Glutamatergic neuron (in vitro differentiated cells): ENCODE results near the gene NUDCD3. TPM values are rescaled to one million over a fixed set of nuclear protein-coding genes. Genes with fewer than 3 reads are reported as not detected.

Experiments
- DNase-seq: peaks from one replicate; pipeline ENCODE4 v3.0.0; 2022
- H3K27ac Mint-ChIP-seq: one replicate; pipeline ENCODE4 v1.8.0; 2020; ENCODE audit warnings: mild to moderate bottlenecking, mixed read lengths, inconsistent platforms; ENCODE audit not compliant: unreplicated experiment
- H3K27me3 Mint-ChIP-seq: one replicate; pipeline ENCODE4 v1.8.0; 2020; ENCODE audit warnings: mild to moderate bottlenecking, moderate library complexity, mixed read lengths, inconsistent platforms; ENCODE audit not compliant: unreplicated experiment
- H3K36me3 Mint-ChIP-seq: one replicate; pipeline ENCODE4 v1.8.0; 2020; ENCODE audit warnings: mild to moderate bottlenecking, mixed read lengths, inconsistent platforms; ENCODE audit not compliant: unreplicated experiment
- H3K4me1 Mint-ChIP-seq: one replicate; pipeline ENCODE4 v1.8.0; 2020; ENCODE audit warnings: mild to moderate bottlenecking, low read depth, mixed read lengths, inconsistent platforms; ENCODE audit not compliant: unreplicated experiment
- H3K4me3 Mint-ChIP-seq: one replicate; pipeline ENCODE4 v1.8.0; 2020; ENCODE audit warnings: mild to moderate bottlenecking, mixed read lengths, inconsistent platforms; ENCODE audit not compliant: unreplicated experiment
- H3K9me3 Mint-ChIP-seq: one replicate; pipeline ENCODE4 v1.8.0; 2020; ENCODE audit warnings: mild to moderate bottlenecking, moderate library complexity, mixed read lengths, inconsistent platforms; ENCODE audit not compliant: unreplicated experiment
- total RNA-seq: library from RNA; stranded (reverse); fragmentation: NEBNext Ultra II Directional; extraction: Animal tissue kit (Norgen Biotek cat#: 25700); gene quantifications from one replicate; pipeline ENCODE4 v1.2.1, GENCODE V29; 2021; ENCODE audit not compliant: unreplicated experiment
- TF ChIP-seq, protein P1 (sequence below): fragments of 200-600 bp; sonication (generic); IDR thresholded peaks from one replicate; pipeline ENCODE4 v1.5.0; 2021; ENCODE audit not compliant: partially characterized antibody, unreplicated experiment

The NUDCD3 gene
- total RNA-seq, 1 donor from 2014 or later = 151 TPM

DNA sequence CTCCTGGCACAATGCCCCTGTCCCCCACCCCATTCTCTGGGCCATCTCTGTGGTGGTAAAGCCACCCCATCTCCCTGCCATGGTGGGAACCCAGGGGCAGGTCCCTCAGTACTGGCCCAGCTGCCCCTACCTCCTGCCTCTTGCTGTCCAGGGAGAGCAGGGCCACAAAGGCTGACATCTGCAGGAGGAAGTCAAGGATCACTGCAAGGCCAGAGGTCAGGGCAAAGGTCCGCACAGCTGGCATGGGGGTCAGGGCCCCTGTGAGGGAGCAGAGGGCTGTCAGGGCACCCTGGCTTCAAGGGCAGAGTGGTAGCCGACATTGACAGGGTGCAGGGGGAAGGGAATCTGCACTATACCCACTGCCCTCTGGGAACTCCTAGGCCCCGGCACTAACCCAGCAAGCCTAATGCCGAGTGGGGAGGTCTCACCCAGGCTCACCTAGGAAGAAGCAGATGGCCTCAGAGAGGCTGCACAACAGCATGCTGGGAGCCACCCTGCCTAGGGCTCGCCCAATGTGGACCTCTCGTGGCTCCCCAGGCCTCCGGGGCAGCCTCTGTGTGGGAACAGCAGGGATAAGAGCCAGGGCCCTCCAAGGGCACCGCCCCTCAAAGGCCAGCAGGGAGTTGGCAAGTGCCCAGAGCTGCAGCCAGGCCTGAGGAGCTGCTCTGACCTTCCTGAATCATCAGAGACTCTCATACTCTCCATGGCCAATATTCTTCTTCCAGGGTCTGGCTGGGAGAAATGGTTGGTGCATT lies 43.0 kb upstream of the NUDCD3 start:
- Mint-ChIP-seq H3K27ac (no peak overlapping the region), H3K27me3 (peaks cover 12% of the 10 kb centered on the region), H3K4me3 (no peak overlapping the region), H3K9me3 (peaks cover 8% of the 10 kb centered on the region), H3K4me1 (peaks cover 1% of the 10 kb centered on the region), H3K36me3 (peaks cover 9% of the 10 kb centered on the region)
- no peak for DNase-seq
- TF ChIP-seq, protein P1, sequence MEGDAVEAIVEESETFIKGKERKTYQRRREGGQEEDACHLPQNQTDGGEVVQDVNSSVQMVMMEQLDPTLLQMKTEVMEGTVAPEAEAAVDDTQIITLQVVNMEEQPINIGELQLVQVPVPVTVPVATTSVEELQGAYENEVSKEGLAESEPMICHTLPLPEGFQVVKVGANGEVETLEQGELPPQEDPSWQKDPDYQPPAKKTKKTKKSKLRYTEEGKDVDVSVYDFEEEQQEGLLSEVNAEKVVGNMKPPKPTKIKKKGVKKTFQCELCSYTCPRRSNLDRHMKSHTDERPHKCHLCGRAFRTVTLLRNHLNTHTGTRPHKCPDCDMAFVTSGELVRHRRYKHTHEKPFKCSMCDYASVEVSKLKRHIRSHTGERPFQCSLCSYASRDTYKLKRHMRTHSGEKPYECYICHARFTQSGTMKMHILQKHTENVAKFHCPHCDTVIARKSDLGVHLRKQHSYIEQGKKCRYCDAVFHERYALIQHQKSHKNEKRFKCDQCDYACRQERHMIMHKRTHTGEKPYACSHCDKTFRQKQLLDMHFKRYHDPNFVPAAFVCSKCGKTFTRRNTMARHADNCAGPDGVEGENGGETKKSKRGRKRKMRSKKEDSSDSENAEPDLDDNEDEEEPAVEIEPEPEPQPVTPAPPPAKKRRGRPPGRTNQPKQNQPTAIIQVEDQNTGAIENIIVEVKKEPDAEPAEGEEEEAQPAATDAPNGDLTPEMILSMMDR = no peak

DNA sequence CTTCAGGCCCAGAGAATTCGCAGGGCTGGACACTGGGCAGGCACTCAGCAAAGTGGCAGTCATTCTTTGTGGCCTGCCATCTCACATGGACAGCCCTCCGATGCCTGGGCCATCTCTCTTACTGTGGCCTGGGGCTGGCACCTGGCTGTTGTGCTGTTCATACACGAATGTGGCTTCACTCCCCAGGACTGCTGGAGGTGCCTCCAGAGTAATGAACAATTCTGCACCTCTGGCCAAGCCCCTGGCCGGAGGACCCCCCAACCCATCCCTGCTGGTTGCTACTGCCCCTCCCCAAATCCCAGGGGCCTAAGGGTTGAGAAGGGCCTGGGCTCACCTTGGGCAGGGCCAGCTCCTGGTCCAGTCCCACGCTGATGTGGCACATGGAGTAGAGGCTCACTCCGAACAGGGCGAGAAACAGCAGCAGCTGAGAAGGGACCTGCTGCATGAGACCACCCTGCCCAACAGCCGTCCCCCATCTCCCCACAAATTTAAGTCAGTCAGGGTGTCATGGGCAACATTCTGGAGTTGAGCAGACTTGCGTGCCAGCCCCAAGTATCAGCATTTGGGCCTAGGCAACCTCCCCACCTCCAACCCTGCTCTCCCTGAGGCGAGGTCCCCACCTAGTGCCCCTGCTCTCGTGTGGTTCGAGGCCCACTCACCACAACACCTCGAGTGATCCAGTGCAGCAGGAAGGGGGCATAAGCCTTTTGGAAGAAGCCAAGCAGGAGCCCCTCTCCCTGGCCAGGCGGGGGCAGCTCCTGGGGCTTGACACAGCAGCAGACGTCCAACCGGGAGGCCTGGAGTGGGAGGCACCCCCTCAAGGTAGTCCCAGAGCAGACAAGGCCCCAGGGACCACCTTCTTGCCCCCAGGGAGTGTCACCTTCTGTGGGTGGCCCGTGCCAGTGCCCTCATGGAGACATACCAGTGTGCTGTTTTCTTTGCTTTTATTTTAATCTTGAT lies 41.2 kb upstream of the NUDCD3 start:
- DNase-seq = no peak
- Mint-ChIP-seq H3K9me3 (peaks cover 12% of the 10 kb centered on the region), H3K27me3 (peaks cover 5% of the 10 kb centered on the region), H3K4me1 (peaks cover 1% of the 10 kb centered on the region), H3K27ac (no peak overlapping the region), H3K4me3 (no peak overlapping the region), H3K36me3 (peaks cover 9% of the 10 kb centered on the region)
- TF ChIP-seq, protein P1 = no peak

GRCh38 chr7:44530990-44531389 lies 40.5 kb upstream of the NUDCD3 start:
- TF ChIP-seq, protein P1 = no peak
- Mint-ChIP-seq H3K9me3 (peaks cover 13% of the 10 kb centered on the region), H3K4me3 (no peak overlapping the region), H3K36me3 (peaks cover 9% of the 10 kb centered on the region), H3K4me1 (peaks cover 1% of the 10 kb centered on the region), H3K27ac (no peak overlapping the region), H3K27me3 (peaks cover 6% of the 10 kb centered on the region)
- no peak for DNase-seq

GRCh38 chr7:44524811-44525388 lies 34.4 kb upstream of the NUDCD3 start:
- Mint-ChIP-seq H3K9me3 (peaks cover 13% of the 10 kb centered on the region), H3K4me1 (peaks cover 2% of the 10 kb centered on the region), H3K36me3 (peaks cover 18% of the 10 kb centered on the region), H3K27ac (no peak overlapping the region), H3K4me3 (no peak overlapping the region), H3K27me3 (peaks cover 10% of the 10 kb centered on the region)
- TF ChIP-seq, protein P1 = no peak
- DNase-seq = no peak
